GM19043 (cell line): ENCODE measurements around the gene C9orf43.

Experiments used
- ATAC-seq: cut with Tn5 transposase; IDR thresholded peaks from one replicate; pipeline ENCODE4 v1.9.1; 2021; ENCODE audit warnings: low read depth; ENCODE audit not compliant: unreplicated experiment

C9orf43 gene

GRCh38 chr9:113464286-113464660 is 53.7 kb downstream of the C9orf43 start:
- no peak for ATAC-seq

DNA sequence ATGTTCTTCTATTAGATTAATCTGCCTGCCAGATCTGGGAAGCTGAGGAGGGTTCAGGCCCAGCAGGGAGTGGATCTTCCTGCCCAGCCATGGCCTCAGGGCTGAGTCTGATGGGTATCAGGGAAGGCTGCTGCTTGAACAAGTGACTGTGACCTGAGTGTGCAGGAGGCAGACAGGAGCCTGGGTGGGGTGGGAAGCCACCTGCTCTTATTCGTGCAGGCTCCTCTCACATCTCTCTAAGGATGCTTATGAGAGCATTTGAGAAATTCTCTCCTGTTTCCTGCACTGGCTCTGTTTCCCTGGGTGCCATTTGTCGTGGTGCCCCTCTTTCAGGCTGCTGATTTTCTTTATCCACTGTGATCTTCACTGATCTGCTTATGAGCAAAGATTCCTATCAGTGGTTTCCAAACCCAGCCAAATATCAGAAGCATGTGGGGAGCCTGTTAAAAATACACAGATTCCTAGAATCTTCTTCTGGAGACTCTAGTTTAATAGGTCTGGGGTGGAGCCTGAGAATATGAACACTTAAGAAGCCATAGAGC is 55.1 kb downstream of the C9orf43 start:
- ATAC-seq = no peak

- no peak for ATAC-seq
Observed at GRCh38 chr9:113467183-113467582, 56.6 kb downstream of the C9orf43 start.

GRCh38 chr9:113468716-113469448 is 58.3 kb downstream of the C9orf43 start:
- no peak for ATAC-seq

DNA sequence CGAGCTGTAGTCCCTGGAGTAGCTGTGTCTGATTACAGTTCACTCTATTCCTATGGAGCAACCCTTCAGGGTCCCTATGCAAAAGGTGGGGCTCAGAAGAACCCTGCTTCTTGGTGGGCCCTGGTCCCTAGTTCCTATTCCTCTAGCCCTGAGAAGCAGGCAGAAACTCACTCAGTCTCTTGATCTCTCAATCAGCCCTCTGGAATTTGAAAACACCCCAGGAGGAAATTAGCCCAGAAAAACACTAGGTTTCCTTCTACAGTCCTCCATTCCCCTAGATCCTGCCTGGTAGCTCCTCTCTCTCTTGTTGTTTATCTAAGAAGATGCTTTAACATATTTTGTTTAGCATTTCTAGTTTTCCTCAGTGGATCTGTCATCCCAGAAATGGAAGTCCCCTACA is 60.6 kb downstream of the C9orf43 start:
- ATAC-seq = no peak

DNA sequence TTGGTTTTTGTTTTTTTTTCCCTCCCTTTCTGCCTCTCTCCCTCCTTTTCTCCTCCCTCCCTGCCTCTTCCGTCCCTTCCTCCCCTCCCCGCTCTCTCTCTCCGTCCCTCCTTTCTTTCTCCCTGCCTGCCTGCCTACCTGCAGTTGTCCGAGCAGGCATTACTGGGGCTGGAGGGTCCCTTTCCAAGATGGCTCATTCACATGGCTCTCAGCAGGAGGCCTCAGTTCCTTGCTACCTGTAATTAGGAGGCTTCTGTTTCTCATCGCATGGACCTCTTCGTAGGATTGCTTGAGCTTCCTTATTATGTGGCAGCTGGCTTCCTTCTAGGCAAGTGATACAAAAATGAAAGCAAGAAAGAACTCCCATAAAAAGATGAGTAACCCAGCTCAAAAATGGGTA is 61.0 kb downstream of the C9orf43 start:
- ATAC-seq = no peak

DNA sequence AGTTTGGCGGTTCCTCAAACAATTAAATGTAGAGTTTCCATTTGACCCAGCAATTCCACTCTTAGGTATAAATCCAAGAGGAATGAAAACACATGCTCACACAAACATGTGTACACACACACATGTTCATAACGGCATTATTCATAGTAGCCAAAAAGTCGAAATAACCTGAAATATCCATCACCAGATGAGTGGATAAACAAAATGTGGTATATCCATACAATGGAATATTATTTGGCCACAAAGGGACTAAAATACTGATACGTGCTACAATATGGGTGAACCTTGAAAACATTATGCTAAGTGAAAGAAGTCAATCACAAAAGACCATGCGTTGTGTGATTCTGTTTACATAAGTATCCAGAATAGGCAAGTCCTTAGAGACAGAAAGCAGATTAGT is 61.7 kb downstream of the C9orf43 start:
- no peak for ATAC-seq

DNA sequence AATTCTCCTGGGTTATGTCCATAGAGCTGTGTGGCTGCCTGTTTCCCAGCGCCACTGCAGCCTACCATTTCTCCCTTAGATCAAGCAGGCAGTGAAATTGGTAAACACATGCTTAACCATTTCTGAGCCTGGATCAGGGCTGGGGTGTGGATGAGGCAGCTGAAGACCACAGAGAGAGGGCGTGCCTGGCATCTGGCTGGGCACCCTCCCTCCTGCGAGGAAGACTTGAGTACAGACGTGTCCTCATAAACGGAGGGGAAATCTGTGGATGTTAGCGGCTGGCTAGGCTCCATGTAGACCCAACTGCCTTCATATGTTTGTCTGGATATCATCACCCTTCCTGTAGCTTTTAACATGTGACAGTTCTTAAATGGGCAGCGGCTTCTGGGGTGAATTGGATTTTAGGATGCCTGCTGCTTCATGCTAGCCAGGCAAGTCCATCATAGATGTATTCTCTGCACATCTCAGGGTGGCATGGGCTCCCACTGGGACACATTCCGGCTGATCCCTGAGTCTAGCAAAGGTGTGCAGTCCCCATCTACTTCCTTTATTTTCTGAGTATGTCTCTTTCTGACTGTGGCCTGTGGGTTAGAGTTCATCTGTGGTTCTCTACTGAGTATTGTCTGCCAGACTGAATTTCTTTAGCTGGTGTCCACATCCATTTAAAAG is 63.9 kb downstream of the C9orf43 start:
- ATAC-seq = no peak

DNA sequence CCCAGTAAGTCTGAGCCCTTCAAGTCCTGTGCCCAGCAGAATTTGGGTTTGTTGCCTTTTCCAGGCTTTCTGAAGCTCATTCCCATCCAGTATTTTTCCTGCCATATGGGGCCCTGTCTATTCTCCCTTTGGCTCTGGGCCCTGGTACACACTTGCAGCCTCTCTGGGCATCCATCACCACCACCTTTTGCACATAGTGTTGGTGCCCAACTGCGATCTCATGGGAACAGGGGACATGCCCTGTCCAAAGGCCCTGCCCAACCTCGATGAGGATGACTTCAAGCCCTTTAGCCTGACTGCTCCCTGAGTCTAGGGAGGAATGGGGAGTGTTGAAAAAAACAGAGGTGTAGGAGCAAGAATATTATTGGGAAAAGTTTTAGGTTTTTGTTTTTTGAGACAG is 64.5 kb downstream of the C9orf43 start:
- ATAC-seq = no peak

- no peak for ATAC-seq
Observed at GRCh38 chr9:113475992-113476391, 65.4 kb downstream of the C9orf43 start.

DNA sequence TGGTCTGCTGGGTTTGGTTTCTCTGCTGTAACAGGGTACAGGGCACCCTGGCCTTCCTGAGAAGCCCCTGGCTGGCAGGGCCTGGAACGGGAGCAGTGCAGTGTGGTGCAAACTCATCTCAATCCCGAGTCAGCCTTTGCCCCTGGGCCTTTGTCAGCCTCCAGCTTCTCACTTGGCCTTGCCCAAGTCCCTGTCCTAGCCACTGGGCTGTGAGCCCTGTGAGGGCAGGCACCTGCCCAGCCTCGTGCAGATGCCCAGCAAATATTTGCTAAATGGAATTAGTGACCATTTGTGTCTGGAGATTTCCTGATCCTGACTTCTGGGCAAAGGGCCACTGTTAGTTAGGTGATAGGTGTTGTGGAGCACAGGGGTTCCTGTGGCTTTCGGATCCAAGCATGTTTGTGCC is 66.0 kb downstream of the C9orf43 start:
- no peak for ATAC-seq

DNA sequence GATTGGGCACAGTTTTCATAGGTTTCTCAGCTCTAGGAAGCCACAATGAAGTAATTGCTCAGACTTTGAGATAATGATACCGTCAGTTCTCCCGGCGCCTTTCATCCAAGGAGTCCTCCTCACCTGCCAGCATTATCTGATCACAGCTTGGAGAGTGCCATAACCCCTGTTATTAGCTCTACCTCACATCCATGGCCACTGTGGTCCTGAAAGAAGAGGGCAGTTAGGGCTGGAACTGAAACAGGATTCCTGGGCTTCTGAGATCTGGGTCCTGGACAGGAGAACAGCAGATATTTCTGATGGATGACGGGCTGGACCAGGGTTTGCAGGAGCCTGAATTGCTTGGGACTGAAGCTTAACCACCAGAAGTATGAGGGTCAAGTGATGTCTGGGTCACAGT is 66.5 kb downstream of the C9orf43 start:
- ATAC-seq = no peak

DNA sequence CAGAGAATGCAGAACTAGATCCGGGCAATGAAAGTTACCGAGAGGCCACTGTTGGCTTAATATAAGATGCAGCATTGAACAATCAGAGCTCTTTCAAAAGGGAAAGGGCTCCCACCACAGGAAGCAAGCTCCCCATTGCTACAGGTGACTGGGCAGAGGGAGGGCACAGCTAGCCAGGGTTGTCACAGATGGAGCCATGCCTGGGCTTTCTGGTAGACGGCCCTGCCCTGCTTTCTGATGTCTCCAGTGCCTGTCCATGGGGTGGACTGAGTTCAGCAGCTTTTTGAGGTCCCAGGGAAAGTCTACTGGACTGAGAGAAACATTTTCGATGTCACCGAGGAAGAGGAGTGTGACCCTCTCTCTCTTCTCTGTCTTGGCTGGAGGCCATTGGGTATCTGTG is 67.1 kb downstream of the C9orf43 start:
- ATAC-seq = no peak

- no peak for ATAC-seq
Observed at GRCh38 chr9:113479174-113479621, 68.7 kb downstream of the C9orf43 start.
